ENCODE measurements around the gene TELO2. TPM values are rescaled to one million over a fixed set of nuclear protein-coding genes. Genes with fewer than 3 reads are reported as not detected.

The TELO2 gene
- total RNA-seq, 1 experiment from 2014 or later = 60.3 TPM

GRCh38 chr16:1536601-1537000 lies 43.4 kb downstream of the TELO2 start:
- no peak for DNase-seq
- H3K36me3 ChIP-seq (replicated peaks; ENCODE audit: control insufficient read depth, insufficient read depth, low read length) = no peaks in the 10 kb centered on the region
- H3K27me3 ChIP-seq (ENCODE audit: control insufficient read depth, insufficient read depth, low read length) = no peaks in the 10 kb centered on the region
- no peak overlapping the region for H3K4me3 ChIP-seq (ENCODE audit: insufficient read depth, low read depth, low read length)

- H3K36me3 ChIP-seq (replicated peaks; ENCODE audit: control insufficient read depth, insufficient read depth, low read length) = no peaks in the 10 kb centered on the region
- H3K4me3 ChIP-seq (ENCODE audit: insufficient read depth, low read depth, low read length) = no peak overlapping the region
- DNase-seq = no peak
- H3K27me3 ChIP-seq (ENCODE audit: control insufficient read depth, insufficient read depth, low read length) = no peaks in the 10 kb centered on the region
Measured at GRCh38 chr16:1537138-1537577, 44.0 kb downstream of the TELO2 start.

DNA sequence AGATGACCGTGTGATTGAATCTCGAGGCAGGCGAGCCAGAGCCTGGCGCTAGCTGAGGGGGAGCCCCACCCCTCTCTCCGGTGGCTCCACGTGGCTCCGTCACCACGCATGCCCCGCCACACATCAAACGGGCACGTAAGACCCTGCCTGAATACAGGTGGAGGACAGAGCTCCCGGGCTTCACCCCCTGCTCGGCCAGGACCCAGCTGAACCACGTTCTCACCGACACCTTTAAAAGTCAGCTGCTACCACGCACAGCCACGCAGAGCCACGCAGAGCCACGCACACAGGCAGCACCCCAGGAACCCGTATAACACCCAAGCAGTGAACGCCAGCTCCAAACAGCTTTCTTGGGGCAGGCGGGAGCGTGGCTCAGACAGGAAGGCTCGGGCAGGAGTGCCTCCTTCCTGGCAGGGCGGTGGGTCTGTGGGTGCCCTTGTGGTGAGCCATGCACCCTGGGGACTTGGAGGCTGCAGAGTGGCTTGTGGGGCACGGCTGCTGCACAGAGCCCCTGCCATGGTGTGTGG lies 44.7 kb downstream of the TELO2 start:
- no peak for DNase-seq
- H3K27me3 ChIP-seq (ENCODE audit: control insufficient read depth, insufficient read depth, low read length) = no peaks in the 10 kb centered on the region
- H3K36me3 ChIP-seq (replicated peaks; ENCODE audit: control insufficient read depth, insufficient read depth, low read length) = no peaks in the 10 kb centered on the region
- no peak overlapping the region for H3K4me3 ChIP-seq (ENCODE audit: insufficient read depth, low read depth, low read length)

DNA sequence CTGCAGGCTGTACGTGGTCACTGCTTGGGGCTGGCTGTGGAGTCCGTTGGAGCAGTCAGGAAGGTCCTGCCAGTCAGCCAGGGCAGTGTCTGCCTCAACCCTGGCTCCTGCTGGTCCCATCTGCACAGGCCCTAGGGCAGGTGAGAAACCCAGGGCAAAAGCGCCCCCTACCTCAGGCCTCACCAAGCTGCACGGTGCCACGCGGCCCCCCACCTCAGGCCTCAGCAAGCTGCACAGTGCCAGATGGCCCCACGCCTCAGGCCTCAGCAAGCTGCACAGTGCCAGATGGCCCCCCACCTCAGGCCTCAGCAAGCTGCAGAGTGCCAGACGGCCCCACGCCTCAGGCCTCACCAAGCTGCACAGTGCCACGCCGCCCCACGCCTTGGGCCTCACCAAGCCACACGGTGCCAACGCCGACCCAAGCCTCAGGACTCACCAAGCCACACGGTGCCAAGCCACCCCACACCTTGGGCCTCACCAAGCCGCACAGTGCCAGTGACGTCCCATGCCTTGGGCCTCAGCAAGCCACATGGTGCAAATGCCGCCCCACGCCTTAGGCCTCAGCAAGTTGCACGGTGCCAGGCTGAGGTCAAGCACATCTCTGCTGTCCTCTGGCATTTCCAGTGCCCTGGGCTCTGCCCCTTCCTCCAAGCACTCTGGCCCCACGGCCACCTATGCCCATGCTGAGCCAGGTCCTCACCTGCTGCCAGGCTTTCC lies 45.8 kb downstream of the TELO2 start:
- H3K4me3 ChIP-seq (ENCODE audit: insufficient read depth, low read depth, low read length) = no peak overlapping the region
- no peaks in the 10 kb centered on the region for H3K36me3 ChIP-seq (replicated peaks; ENCODE audit: control insufficient read depth, insufficient read depth, low read length)
- no peaks in the 10 kb centered on the region for H3K27me3 ChIP-seq (ENCODE audit: control insufficient read depth, insufficient read depth, low read length)
- DNase-seq = peak; percentile 90

- Histone ChIP-seq H3K27me3 (ENCODE audit: control insufficient read depth, insufficient read depth, low read length) (no peaks in the 10 kb centered on the region), H3K36me3 (replicated peaks; ENCODE audit: control insufficient read depth, insufficient read depth, low read length) (no peaks in the 10 kb centered on the region), H3K4me3 (ENCODE audit: insufficient read depth, low read depth, low read length) (no peak overlapping the region)
- peak; percentile 61 for DNase-seq
Measured at GRCh38 chr16:1539720-1540555, 46.8 kb downstream of the TELO2 start.

- H3K4me3 ChIP-seq (ENCODE audit: insufficient read depth, low read depth, low read length) = no peak overlapping the region
- DNase-seq = no peak
- H3K36me3 ChIP-seq (replicated peaks; ENCODE audit: control insufficient read depth, insufficient read depth, low read length) = no peaks in the 10 kb centered on the region
- no peaks in the 10 kb centered on the region for H3K27me3 ChIP-seq (ENCODE audit: control insufficient read depth, insufficient read depth, low read length)
Measured at GRCh38 chr16:1540556-1540855, 47.3 kb downstream of the TELO2 start.

DNA sequence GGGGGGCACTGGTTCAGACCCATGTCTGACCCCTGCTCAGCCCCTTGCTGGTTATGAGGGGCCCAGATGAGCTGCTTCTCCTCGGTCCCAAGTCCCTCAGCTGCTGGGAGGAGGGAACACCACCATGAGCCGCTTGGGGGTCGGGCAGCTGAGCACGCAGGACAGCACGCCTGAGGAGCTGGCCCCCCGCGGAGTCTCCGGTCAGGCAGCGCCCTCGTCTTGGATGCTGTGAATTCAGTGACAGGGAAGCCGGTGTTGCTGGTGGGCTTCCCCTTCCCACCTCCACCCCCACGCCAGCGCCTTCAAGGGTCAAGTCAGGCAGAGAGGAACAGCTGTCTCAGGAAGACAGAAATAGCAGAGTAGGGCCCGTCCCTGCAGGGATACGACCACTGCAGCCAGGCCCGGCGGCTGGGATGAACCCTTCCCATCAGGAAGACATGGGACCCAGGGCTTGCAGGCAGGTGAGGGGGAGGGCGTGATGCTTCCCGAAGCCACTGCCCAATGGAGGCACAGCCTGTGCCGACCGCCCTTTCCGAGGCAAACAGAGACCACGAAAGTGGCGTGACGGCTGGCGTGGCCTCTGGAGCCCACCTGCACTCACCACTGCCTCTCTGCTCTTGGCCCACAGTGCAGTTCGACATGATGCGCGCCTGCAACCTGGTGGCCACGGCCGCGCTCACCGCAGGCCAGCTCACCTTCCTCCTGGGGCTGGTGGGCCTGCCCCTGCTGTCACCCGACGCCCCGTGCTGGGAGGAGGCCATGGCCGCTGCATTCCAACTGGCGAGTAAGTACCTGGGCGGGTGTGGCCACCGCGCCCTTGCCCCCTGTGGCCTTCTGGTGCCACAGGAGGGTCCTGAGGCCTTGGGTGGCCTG lies 48.4 kb downstream of the TELO2 start:
- H3K36me3 ChIP-seq (replicated peaks; ENCODE audit: control insufficient read depth, insufficient read depth, low read length) = no peaks in the 10 kb centered on the region
- no peak overlapping the region for H3K4me3 ChIP-seq (ENCODE audit: insufficient read depth, low read depth, low read length)
- H3K27me3 ChIP-seq (ENCODE audit: control insufficient read depth, insufficient read depth, low read length) = no peaks in the 10 kb centered on the region
- peak; percentile 76 for DNase-seq

GRCh38 chr16:1542166-1542500 lies 49.0 kb downstream of the TELO2 start:
- Histone ChIP-seq H3K27me3 (ENCODE audit: control insufficient read depth, insufficient read depth, low read length) (no peaks in the 10 kb centered on the region), H3K4me3 (ENCODE audit: insufficient read depth, low read depth, low read length) (no peak overlapping the region), H3K36me3 (replicated peaks; ENCODE audit: control insufficient read depth, insufficient read depth, low read length) (no peaks in the 10 kb centered on the region)
- DNase-seq = no peak

DNA sequence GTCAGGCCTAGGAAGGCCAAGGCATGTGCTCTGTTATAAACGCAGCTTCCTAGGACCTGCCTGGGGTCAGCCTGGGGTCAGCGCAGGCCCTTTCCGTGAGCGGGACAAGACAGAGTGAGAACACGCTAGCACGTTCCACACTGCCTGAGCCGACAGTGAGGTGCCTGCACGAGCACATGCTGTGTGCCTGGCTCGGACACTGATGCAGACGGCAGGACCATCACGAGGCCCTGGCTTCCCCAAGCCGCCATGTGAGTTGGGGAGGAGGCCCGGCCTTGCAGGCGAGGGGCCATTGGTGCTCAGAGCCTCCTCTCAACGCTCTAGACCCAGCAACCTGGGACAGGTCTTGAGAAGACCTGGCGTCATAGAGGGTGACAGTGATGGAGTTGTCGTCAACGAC lies 49.4 kb downstream of the TELO2 start:
- H3K27me3 ChIP-seq (ENCODE audit: control insufficient read depth, insufficient read depth, low read length) = no peaks in the 10 kb centered on the region
- no peak overlapping the region for H3K4me3 ChIP-seq (ENCODE audit: insufficient read depth, low read depth, low read length)
- DNase-seq = no peak
- H3K36me3 ChIP-seq (replicated peaks; ENCODE audit: control insufficient read depth, insufficient read depth, low read length) = no peaks in the 10 kb centered on the region

GRCh38 chr16:1543085-1543896 lies 50.1 kb downstream of the TELO2 start:
- no peaks in the 10 kb centered on the region for H3K27me3 ChIP-seq (ENCODE audit: control insufficient read depth, insufficient read depth, low read length)
- H3K4me3 ChIP-seq (ENCODE audit: insufficient read depth, low read depth, low read length) = no peak overlapping the region
- DNase-seq = peak; percentile 91
- no peaks in the 10 kb centered on the region for H3K36me3 ChIP-seq (replicated peaks; ENCODE audit: control insufficient read depth, insufficient read depth, low read length)

DNA sequence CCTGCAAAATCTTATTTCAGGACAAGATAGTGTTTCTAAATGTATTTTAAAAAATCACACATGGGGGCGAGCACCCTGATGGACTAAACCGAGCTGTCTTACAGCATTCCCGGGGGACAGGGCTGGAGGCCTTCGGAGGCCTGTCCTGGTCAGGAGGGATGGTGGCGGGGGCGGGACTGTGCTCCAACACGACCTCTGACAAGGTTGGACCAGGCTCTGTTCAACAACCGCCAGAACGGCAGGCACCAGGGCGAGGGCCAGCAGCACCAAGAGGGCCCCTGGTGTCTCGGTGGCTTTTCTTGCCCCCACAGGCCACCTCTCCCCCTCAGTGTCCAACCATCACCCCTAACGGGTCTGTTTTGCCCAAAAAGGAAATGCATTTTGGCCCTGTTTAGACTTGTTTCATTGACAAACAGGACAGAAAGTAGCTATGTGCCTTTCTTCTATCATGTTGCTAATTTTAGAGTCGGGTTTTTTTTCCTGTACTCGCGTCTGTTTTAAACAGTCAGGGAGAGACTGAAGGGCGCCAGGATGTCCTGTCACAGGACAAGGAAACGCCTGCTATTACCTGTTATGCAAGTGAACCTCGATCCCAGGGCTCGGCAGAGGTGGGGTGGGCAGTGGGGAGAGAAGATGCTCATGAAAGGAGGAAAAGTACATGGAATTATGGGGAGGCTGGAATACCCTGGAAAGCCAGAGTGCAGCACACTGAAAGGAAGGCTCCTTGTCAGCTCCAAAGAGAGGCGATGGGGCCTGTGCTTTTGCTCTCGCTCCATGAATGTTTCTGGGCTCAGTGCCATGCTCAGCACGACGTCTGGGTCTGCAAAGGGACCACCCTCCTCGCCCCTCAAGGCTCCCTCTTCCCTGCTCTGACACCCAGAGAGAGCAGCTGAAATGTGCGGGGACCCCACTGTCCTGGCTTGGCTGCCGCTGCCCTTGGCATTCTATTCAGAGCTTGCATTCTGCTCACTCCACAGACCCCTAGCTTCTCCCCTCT lies 52.2 kb downstream of the TELO2 start:
- Histone ChIP-seq H3K36me3 (replicated peaks; ENCODE audit: control insufficient read depth, insufficient read depth, low read length) (no peaks in the 10 kb centered on the region), H3K4me3 (ENCODE audit: insufficient read depth, low read depth, low read length) (no peak overlapping the region), H3K27me3 (ENCODE audit: control insufficient read depth, insufficient read depth, low read length) (no peaks in the 10 kb centered on the region)
- no peak for DNase-seq

DNA sequence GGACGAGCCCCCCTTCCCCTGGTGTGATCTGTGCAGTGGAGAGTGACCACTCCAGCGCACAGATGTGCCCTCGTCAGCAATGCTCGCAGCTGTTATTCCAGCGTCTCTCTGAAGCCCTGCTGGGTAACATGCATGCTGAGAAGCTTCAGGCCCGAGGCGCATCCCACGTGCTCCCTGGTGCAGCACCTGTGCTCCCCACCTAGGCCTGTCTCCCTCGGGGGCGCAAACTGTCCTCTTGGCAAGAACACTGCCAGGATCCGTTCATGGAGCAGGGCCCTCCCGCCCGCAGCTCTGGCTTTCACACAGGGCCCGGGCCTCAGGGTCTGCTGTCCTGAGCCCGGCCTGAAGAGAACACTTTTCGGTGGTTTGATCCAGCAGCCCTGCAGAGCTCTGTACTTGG lies 53.3 kb downstream of the TELO2 start:
- no peaks in the 10 kb centered on the region for H3K36me3 ChIP-seq (replicated peaks; ENCODE audit: control insufficient read depth, insufficient read depth, low read length)
- no peaks in the 10 kb centered on the region for H3K27me3 ChIP-seq (ENCODE audit: control insufficient read depth, insufficient read depth, low read length)
- no peak overlapping the region for H3K4me3 ChIP-seq (ENCODE audit: insufficient read depth, low read depth, low read length)
- no peak for DNase-seq

DNA sequence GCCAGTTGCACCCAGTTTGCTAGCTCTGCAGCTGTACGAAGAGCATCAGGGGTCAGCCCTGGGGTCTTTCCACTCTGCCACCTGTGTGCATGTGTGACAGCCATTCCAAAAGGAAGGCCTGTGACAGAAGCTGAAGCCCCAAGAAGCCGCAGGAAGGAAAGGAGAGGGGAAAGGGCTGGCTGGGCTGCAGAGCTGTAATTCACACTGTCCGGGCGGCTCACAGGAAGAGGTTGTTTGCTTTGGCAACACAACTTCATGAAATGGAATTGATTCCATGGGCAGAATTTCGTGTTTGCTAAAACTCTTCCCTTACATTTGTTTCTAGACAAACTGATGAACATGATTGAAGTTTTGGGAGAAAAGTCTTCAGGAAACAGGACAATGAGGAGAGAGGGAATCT lies 55.1 kb downstream of the TELO2 start:
- H3K4me3 ChIP-seq (ENCODE audit: insufficient read depth, low read depth, low read length) = no peak overlapping the region
- DNase-seq = no peak
- H3K27me3 ChIP-seq (ENCODE audit: control insufficient read depth, insufficient read depth, low read length) = no peaks in the 10 kb centered on the region
- H3K36me3 ChIP-seq (replicated peaks; ENCODE audit: control insufficient read depth, insufficient read depth, low read length) = no peaks in the 10 kb centered on the region

All from H7 (cell line).